Subcutaneous adipose tissue (tissue), 4 donors: Measurements from ENCODE around the gene HS1BP3. TPM values are rescaled to one million over a fixed set of nuclear protein-coding genes. Genes with fewer than 3 reads are reported as not detected.

Source experiments
- CTCF ChIP-seq: fragments of 450-650 bp; IDR thresholded peaks from one replicate; pipeline ENCODE4 v1.5.1; 2016; ENCODE audit warnings: low read depth, mild to moderate bottlenecking, control low read depth, antibody characterized with exemption, moderate library complexity
- total RNA-seq, 4 donors: library from RNA; depleted of rRNA; stranded (reverse); fragments of >200 nt; gene quantifications; one replicate each; pipeline ENCODE4 v1.1.0, GENCODE V29; 2016

The HS1BP3 gene
- total RNA-seq, 4 donors from 2014 or later: 12.6 to 37.6 (median 34.7) TPM

DNA sequence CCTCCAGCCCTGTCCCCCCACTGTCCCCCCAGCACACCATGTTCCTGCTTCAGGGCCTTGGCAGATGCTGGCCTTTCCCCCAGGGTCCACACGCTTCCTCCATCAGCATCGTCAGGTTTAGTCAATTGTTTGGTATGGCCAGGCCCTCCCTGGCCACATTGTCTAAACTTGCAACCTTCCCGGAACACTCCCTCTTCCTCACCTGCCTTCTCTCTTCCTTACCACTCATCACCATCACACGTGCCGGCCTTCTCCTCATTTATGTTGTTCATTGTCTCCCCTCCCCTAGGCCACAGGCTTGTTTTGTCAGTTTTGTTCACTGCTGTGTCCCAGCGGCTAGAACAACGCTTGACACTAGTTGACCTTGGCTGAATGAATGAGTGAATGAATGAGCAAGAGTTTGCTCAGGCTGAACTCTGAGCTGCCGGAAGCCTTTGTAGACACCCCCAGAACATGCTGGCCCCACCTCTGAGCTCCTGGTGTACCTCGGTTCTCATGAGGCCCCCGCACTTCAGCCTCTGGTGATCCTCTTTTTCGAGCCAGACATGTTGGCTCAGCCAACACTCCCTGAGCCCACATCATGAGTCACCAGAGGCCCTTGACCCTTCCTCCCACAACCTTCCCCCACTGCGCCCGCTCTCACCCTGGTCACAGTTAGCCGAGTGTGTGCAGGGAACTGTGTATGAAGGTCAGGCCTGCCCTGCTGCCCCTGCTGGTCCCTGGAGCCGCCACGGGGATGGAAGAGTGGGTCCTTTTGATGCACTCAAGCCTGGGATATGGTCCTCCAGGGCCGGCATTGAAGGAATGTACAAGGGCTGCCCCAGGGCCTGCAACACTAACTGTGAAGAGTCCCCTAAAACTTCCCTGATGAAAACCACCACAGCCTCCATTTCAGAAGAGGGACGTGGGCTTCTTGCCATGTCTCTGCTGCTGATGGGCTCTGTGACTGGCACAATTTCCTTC, 57.5 kb downstream of the HS1BP3 start:
- TF ChIP-seq CTCF: no peak

- no peak for TF ChIP-seq CTCF
These were observed 58.5 kb downstream of the HS1BP3 start for GRCh38 chr2:20592106-20593071.

DNA sequence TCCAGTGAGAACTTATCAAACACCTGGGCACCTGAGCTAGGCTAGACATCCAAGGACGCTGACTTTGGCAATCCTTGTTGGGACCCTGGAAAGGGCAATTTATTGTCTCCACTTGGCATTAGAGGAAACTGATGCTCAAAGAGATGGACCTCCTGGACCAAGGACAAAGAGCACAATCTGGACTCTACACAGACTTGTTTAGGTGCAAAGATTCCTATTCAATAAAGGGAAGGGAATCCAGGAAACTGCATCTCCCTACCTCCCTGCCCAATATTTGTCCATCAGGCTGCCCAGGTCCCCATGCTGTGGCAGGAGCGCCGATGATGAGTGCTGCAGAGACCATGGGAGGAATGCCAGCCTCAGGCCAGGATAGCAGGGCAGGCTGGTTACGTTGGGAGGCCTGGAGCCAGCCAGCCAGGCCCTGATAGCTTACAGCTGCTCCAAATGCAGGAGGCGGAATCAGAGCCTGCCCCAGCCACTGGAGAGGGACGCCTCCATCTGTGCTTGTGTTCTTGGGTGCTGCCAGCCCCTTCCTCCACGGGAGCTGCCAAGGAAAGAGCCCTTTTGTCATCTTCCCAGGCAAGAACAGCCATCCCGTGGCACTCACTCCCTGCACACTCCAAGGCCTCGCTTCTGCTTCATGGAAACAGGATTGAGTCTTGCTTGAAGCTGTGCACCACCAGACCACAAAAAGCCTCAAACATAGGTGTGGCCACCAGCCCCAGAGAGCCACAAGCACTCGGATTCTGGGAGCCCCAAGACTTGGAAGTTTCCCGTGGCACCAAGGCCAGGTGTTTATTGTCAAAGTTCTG, 60.0 kb downstream of the HS1BP3 start:
- no peak for TF ChIP-seq CTCF

GRCh38 chr2:20589975-20590703, 60.8 kb downstream of the HS1BP3 start:
- TF ChIP-seq CTCF: no peak

- TF ChIP-seq CTCF: no peak
These were observed 61.7 kb downstream of the HS1BP3 start for GRCh38 chr2:20588918-20589871.
